Left lung (tissue), 10 donors: ENCODE results near the gene NYNRIN. TPM values are rescaled to one million over a fixed set of nuclear protein-coding genes. Genes with fewer than 3 reads are reported as not detected.
"Not testable (repeated sequence)": the region's sequence is repeated elsewhere in the genome, so short reads cannot be mapped to it uniquely, and the experiment has no call there.

Experiments
- ATAC-seq: fragments of 200-7000 bp; cut with Tn5 transposase; one replicate; pipeline ENCODE4 v1.9.1; 2020; ENCODE audit warnings: moderate library complexity
- DNase-seq, 4 donors: peaks; one replicate each; pipeline ENCODE4 v3.0.0-alpha.2; 2013 to 2020
- H3K27ac ChIP-seq, 2 donors: fragments of 200-600 bp; sonication (generic) in 1 of 2; one replicate each; pipeline versions ENCODE4 v1.5.0 to v1.8.0; 2020 to 2021
- H3K27me3 ChIP-seq, 2 donors: fragments of 200-600 bp; sonication (generic) in 1 of 2; one replicate each; pipeline versions ENCODE4 v1.5.0 to v1.8.0; 2020 to 2021
- H3K36me3 ChIP-seq, 2 donors: fragments of 200-600 bp; sonication (generic) in 1 of 2; one replicate each; pipeline versions ENCODE4 v1.5.0 to v1.8.0; 2020 to 2021
- H3K4me1 ChIP-seq, 2 donors: fragments of 200-600 bp; one replicate each; pipeline ENCODE4 v1.8.0; 2021
- H3K4me3 ChIP-seq, 2 donors: fragments of 200-600 bp; sonication (generic) in 1 of 2; one replicate each; pipeline versions ENCODE4 v1.5.0 to v1.8.0; 2020 to 2021; ENCODE audit warnings: mild to moderate bottlenecking in 1 of 2
- H3K9me3 ChIP-seq, 2 donors: fragments of 200-600 bp; sonication (generic) in 1 of 2; one replicate each; pipeline versions ENCODE4 v1.5.0 to v1.8.0; 2020 to 2021
- intact Hi-C, 2 donors: fragments of 100-400 bp; cut with DNase I; formaldehyde crosslinking; loops; one replicate each; pipeline versions ENCODE4 v1.11.2 to v1.14.2; 2022
- polyA plus RNA-seq, 6 donors: library from polyadenylated mRNA; unstranded; fragments of 120-200 nt; gene quantifications; one replicate each; pipeline ENCODE4 v1.2.1, GENCODE V29; 2013; ENCODE audit not compliant: insufficient read length in 6 of 6
- total RNA-seq, 2 donors: library from RNA; stranded (reverse); fragmentation: NEBNext Ultra II Directional; extraction: Animal tissue kit (Norgen Biotek cat#: 25700); gene quantifications; one replicate each; pipeline ENCODE4 v1.2.1, GENCODE V29; 2021
- TF ChIP-seq, protein P1 (sequence below), 2 donors: fragments of 200-600 bp; sonication (generic) in 1 of 2; IDR thresholded peaks; one replicate each; pipeline versions ENCODE4 v1.5.0 to v1.8.0; 2021; ENCODE audit warnings: antibody characterized with exemption in 2 of 2
- donor health status: DM: no; HTN: yes; CAD: no.
- donor health status: DM: no; HTN: no; CAD: no.

Gene NYNRIN
- total and polyA plus RNA-seq, 8 donors = 16.2 to 120 (median 91.9) TPM

DNA sequence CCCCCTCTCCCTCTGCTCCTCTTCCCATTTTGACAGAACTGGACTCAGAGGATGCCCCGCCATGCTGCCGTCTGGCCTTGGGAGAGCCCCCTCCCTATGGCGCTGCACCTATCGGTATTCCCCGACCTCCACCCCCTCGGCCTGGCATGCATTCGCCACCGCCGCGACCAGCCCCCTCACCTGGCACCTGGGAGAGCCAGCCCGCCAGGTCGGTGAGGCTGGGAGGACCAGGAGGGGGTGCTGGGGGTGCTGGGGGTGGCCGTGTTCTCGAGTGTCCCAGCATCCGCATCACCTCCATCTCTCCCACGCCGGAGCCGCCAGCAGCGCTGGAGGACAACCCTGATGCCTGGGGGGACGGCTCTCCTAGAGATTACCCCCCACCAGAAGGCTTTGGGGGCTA is 29.3 kb upstream of the NYNRIN start:
- peaks cover 5 to 29% of the 10 kb centered on the region in 2 donors for H3K4me1 ChIP-seq
- no peaks in the 10 kb centered on the region for H3K36me3 ChIP-seq
- DNase-seq = no peak
- ATAC-seq = no peak
- intact Hi-C loops = loop anchor here in 1 of 2 donors (5.0 kb wide), 1 partner anchor 63 kb away; no protein-coding TSS in a partner anchor
- H3K4me3 ChIP-seq = no peak overlapping the region
- TF ChIP-seq, protein P1, sequence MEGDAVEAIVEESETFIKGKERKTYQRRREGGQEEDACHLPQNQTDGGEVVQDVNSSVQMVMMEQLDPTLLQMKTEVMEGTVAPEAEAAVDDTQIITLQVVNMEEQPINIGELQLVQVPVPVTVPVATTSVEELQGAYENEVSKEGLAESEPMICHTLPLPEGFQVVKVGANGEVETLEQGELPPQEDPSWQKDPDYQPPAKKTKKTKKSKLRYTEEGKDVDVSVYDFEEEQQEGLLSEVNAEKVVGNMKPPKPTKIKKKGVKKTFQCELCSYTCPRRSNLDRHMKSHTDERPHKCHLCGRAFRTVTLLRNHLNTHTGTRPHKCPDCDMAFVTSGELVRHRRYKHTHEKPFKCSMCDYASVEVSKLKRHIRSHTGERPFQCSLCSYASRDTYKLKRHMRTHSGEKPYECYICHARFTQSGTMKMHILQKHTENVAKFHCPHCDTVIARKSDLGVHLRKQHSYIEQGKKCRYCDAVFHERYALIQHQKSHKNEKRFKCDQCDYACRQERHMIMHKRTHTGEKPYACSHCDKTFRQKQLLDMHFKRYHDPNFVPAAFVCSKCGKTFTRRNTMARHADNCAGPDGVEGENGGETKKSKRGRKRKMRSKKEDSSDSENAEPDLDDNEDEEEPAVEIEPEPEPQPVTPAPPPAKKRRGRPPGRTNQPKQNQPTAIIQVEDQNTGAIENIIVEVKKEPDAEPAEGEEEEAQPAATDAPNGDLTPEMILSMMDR (IDR thresholded peaks at IDR 0.05) = no peak
- peaks cover 0 to 58% of the 10 kb centered on the region in 2 donors for H3K27me3 ChIP-seq
- H3K9me3 ChIP-seq = no peaks in the 10 kb centered on the region
- no peak overlapping the region for H3K27ac ChIP-seq

DNA sequence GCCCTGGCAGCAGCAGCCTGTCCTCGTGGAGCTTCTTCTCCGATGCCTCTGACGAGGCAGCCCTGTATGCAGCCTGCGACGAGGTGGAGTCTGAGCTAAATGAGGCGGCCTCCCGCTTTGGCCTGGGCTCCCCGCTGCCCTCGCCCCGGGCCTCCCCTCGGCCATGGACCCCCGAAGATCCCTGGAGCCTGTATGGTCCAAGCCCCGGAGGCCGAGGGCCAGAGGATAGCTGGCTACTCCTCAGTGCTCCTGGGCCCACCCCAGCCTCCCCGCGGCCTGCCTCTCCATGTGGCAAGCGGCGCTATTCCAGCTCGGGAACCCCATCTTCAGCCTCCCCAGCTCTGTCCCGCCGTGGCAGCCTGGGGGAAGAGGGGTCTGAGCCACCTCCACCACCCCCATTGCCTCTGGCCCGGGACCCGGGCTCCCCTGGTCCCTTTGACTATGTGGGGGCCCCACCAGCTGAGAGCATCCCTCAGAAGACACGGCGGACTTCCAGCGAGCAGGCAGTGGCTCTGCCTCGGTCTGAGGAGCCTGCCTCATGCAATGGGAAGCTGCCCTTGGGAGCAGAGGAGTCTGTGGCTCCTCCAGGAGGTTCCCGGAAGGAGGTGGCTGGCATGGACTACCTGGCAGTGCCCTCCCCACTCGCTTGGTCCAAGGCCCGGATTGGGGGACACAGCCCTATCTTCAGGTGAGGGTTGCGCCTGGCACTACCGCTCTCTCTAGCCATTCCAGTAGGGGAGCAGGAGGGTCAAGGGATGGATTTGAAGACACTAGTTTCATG is 28.7 kb upstream of the NYNRIN start:
- DNase-seq (peak in 1 of 4 donors; percentile 79), ATAC-seq (no peak)
- H3K9me3 ChIP-seq = no peaks in the 10 kb centered on the region
- peaks cover 0 to 54% of the 10 kb centered on the region in 2 donors for H3K27me3 ChIP-seq
- intact Hi-C loops = loop anchor here in 1 of 2 donors (5.0 kb wide), 1 partner anchor 62 kb away; no protein-coding TSS in a partner anchor
- H3K36me3 ChIP-seq = no peaks in the 10 kb centered on the region
- no peak overlapping the region for H3K4me3 ChIP-seq
- H3K27ac ChIP-seq = no peak overlapping the region
- peaks cover 5 to 26% of the 10 kb centered on the region in 2 donors for H3K4me1 ChIP-seq
- TF ChIP-seq, protein P1 (IDR thresholded peaks at IDR 0.05) = no peak

DNA sequence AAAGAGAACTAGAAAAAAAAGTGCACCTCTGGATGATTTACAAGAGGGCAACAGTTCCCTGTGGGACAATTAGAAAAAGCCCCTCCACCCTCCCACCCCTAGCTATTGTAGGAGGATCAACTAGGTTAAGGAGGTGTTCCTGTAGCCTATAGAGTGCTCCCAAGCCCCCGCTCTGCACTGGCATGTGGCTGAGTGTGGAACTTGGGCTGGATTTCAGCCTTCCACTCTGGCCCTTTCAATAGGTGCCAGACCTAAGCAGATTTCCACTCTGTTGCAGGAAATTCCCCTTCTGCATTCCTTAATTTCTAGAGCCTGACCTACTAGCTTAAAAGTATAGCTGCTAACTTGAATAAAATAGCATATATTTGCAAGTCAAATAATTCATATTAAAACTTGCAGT is 28.1 kb upstream of the NYNRIN start:
- TF ChIP-seq, protein P1 (IDR thresholded peaks at IDR 0.05) = no peak
- intact Hi-C loops = no loop called here
- H3K4me3 ChIP-seq = no peak overlapping the region
- no peaks in the 10 kb centered on the region for H3K36me3 ChIP-seq
- H3K27me3 ChIP-seq = peaks cover 0 to 48% of the 10 kb centered on the region in 2 donors
- H3K9me3 ChIP-seq = no peaks in the 10 kb centered on the region
- H3K4me1 ChIP-seq = peaks cover 5 to 20% of the 10 kb centered on the region in 2 donors
- H3K27ac ChIP-seq = no peak overlapping the region
- DNase-seq (no peak), ATAC-seq (no peak)

DNA sequence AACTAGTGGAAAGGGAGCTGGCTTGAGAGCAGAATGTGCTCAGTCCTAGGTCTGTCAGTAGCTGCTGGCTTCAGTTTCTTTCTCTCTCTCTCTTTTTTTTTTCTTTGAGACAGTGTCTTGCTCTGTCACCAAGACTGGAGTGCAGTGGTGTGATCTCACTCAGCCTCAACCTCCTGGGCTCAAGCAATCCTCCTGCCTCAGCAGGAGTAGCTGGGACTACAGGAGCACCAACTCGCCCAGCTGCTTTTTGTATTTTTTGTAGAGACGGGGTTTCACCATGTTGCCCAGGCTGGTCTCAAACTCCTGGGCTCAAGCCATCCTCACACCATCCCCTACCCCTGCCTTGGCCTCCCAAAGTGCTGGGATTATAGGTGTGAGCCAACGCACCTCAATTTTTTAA is 27.2 kb upstream of the NYNRIN start:
- DNase-seq, ATAC-seq, H3K36me3 ChIP-seq, H3K4me3 ChIP-seq, H3K27ac ChIP-seq, intact Hi-C loops, H3K9me3 ChIP-seq: not testable (repeated sequence)
- Histone ChIP-seq H3K4me1 (peaks cover 0 to 11% of the 10 kb centered on the region in 2 donors), H3K27me3 (peaks cover 0 to 39% of the 10 kb centered on the region in 2 donors)

DNA sequence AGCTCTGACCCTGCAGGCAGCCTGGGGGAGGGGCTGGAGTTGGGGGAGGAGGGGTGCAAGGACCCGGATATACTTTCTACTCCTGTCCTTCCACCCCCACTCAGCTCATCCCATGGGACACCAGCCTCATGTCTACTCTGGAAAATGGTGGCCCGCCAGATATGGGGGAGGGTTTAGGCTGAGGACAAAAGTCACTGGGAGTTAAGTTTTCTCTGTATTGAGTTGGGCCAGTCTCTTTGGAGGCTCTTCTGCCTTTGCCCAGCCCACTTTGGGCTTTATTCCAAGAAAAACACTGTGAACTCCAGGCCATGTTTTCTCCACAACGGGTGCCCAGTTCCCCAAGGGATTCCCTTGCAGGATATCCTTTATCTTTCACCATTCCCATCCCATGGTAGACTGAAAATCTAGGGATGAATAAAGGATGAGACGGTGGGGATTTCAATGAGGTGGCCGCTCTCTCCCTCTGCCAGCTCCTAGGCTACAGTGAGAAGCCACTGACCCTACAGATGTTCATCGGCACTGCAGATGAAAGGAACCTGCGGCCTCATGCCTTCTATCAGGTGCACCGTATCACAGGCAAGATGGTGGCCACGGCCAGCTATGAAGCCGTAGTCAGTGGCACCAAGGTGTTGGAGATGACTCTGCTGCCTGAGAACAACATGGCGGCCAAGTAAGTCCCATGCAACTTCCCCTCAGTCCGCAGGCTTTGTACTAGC is 25.9 kb upstream of the NYNRIN start:
- Histone ChIP-seq H3K27me3 (peaks cover 0 to 27% of the 10 kb centered on the region in 2 donors), H3K4me3 (no peak overlapping the region), H3K36me3 (no peaks in the 10 kb centered on the region), H3K27ac (no peak overlapping the region), H3K4me1 (no peaks in the 10 kb centered on the region), H3K9me3 (no peaks in the 10 kb centered on the region)
- peak in 1 of 4 donors; percentile 45 for DNase-seq
- intact Hi-C loops = no loop called here
- no peak for ATAC-seq
- TF ChIP-seq, protein P1 (IDR thresholded peaks at IDR 0.05) = no peak
